WTC11 (cell line): ENCODE results near the gene TIGAR. TPM values are rescaled to one million over a fixed set of nuclear protein-coding genes. Genes with fewer than 3 reads are reported as not detected.

Source experiments
- ATAC-seq: fragments of 200-7000 bp; cut with Tn5 transposase; 2 replicates; pipeline ENCODE4 v1.10.0; 2021; ENCODE audit warnings: mild to moderate bottlenecking, moderate library complexity
- CTCF ChIA-PET: fragments of 300-600 bp; sonication (Branson Sonifier 250); formaldehyde crosslinking; loops from one replicate; lab custom pipeline; 2021; ENCODE audit warnings: antibody characterized with exemption; lab: Charles Lee
- POLR2A ChIA-PET: fragments of 350-600 bp; sonication (Branson Sonifier 250); formaldehyde crosslinking; loops from one replicate; lab custom pipeline; 2021; ENCODE audit warnings: antibody characterized with exemption; lab: Charles Lee
- DNase-seq: peaks from one replicate; pipeline ENCODE4 v3.0.0; 2021; ENCODE audit warnings: low spot score
- H3K27ac Mint-ChIP-seq: 2 replicates; pipeline ENCODE4 v1.8.0; 2021; ENCODE audit warnings: mixed read lengths
- H3K27me3 Mint-ChIP-seq: 2 replicates; pipeline ENCODE4 v1.8.0; 2021; ENCODE audit warnings: low read depth, mild to moderate bottlenecking, moderate library complexity, mixed read lengths
- H3K36me3 Mint-ChIP-seq: 2 replicates; pipeline ENCODE4 v1.8.0; 2021; ENCODE audit warnings: mixed read lengths
- H3K4me1 Mint-ChIP-seq: 2 replicates; pipeline ENCODE4 v1.8.0; 2022; ENCODE audit warnings: mixed read lengths
- H3K4me3 Mint-ChIP-seq: 2 replicates; pipeline ENCODE4 v1.8.0; 2021; ENCODE audit warnings: mild to moderate bottlenecking, moderate library complexity, mixed read lengths
- H3K9me3 Mint-ChIP-seq: 2 replicates; pipeline ENCODE4 v1.8.0; 2021; ENCODE audit warnings: mixed read lengths
- AR ChIP-seq: fragments of 250-450 bp; sonication (Bioruptor Pico); IDR thresholded peaks from 2 replicates; pipeline ENCODE4 v1.9.0; 2021; ENCODE audit warnings: mild to moderate bottlenecking
- ATF3 ChIP-seq: sonication (generic); formaldehyde crosslinking; conservative IDR thresholded peaks from 2 replicates; pipeline ENCODE4 v1.8.1; 2022; ENCODE audit warnings: mild to moderate bottlenecking, missing genetic modification reagents
- CBFB ChIP-seq: sonication (generic); formaldehyde crosslinking; IDR thresholded peaks from 2 replicates; pipeline ENCODE4 v1.8.1; 2022; ENCODE audit warnings: mild to moderate bottlenecking, low read depth, missing genetic modification reagents
- CTCF ChIP-seq: fragments of 200-600 bp; IDR thresholded peaks from 2 replicates; pipeline ENCODE4 v1.8.0; 2022; ENCODE audit warnings: antibody characterized with exemption
- ETV6 ChIP-seq: sonication (generic); formaldehyde crosslinking; IDR thresholded peaks from 2 replicates; pipeline ENCODE4 v1.8.1; 2022; ENCODE audit warnings: mild to moderate bottlenecking, missing genetic modification reagents
- FOXJ3 ChIP-seq: sonication (generic); formaldehyde crosslinking; IDR thresholded peaks from 2 replicates; pipeline ENCODE4 v1.9.0; 2021; ENCODE audit warnings: missing genetic modification reagents, mild to moderate bottlenecking, borderline replicate concordance
- FOXP1 ChIP-seq: sonication (generic); formaldehyde crosslinking; IDR thresholded peaks from 2 replicates; pipeline ENCODE4 v1.8.0; 2022; ENCODE audit warnings: missing genetic modification reagents, mild to moderate bottlenecking, moderate library complexity, borderline replicate concordance
- GABPB1 ChIP-seq: sonication (generic); formaldehyde crosslinking; IDR thresholded peaks from 2 replicates; pipeline ENCODE4 v1.8.1; 2023; ENCODE audit warnings: mild to moderate bottlenecking, missing genetic modification reagents
- NFATC4 ChIP-seq: fragments of 250-450 bp; sonication (Bioruptor Pico); IDR thresholded peaks from 2 replicates; pipeline ENCODE4 v1.9.0; 2021; ENCODE audit warnings: mild to moderate bottlenecking
- NR3C1 ChIP-seq: sonication (generic); formaldehyde crosslinking; conservative IDR thresholded peaks from 2 replicates; pipeline ENCODE4 v1.8.1; 2023; ENCODE audit warnings: low read depth, mild to moderate bottlenecking, missing genetic modification reagents
- OVOL2 ChIP-seq: fragments of 250-450 bp; sonication (Bioruptor Pico); IDR thresholded peaks from 2 replicates; pipeline ENCODE4 v1.9.0; 2021; ENCODE audit warnings: mild to moderate bottlenecking, borderline replicate concordance
- RELA ChIP-seq: sonication (generic); formaldehyde crosslinking; IDR thresholded peaks from 2 replicates; pipeline ENCODE4 v1.8.1; 2022; ENCODE audit warnings: missing genetic modification reagents, mild to moderate bottlenecking, borderline replicate concordance
- SMAD3 ChIP-seq: sonication (generic); formaldehyde crosslinking; IDR thresholded peaks from 2 replicates; pipeline ENCODE4 v1.8.0; 2022; ENCODE audit warnings: missing genetic modification reagents, mild to moderate bottlenecking, borderline replicate concordance
- SMAD4 ChIP-seq: sonication (generic); formaldehyde crosslinking; IDR thresholded peaks from 2 replicates; pipeline ENCODE4 v1.8.0; 2022; ENCODE audit warnings: mild to moderate bottlenecking, missing genetic modification reagents
- TEAD4 ChIP-seq: sonication (generic); formaldehyde crosslinking; IDR thresholded peaks from 2 replicates; pipeline ENCODE4 v1.8.0; 2022; ENCODE audit warnings: mild to moderate bottlenecking, missing genetic modification reagents
- USF2 ChIP-seq: sonication (generic); formaldehyde crosslinking; IDR thresholded peaks from 2 replicates; pipeline ENCODE4 v1.8.1; 2023; ENCODE audit warnings: mild to moderate bottlenecking, missing genetic modification reagents, moderate library complexity
- ZBTB43 ChIP-seq: sonication (generic); formaldehyde crosslinking; IDR thresholded peaks from 2 replicates; pipeline ENCODE4 v1.8.1; 2023; ENCODE audit warnings: mild to moderate bottlenecking, missing genetic modification reagents
- ZNF121 ChIP-seq: sonication (generic); formaldehyde crosslinking; IDR thresholded peaks from 2 replicates; pipeline ENCODE4 v1.8.0; 2023; ENCODE audit warnings: missing genetic modification reagents
- ZNF219 ChIP-seq: sonication (generic); formaldehyde crosslinking; IDR thresholded peaks from 2 replicates; pipeline ENCODE4 v1.8.0; 2023; ENCODE audit warnings: missing genetic modification reagents, mild to moderate bottlenecking, borderline replicate concordance
- ZNF425 ChIP-seq: fragments of 250-450 bp; sonication (Bioruptor Pico); conservative IDR thresholded peaks from 2 replicates; pipeline ENCODE4 v1.9.0; 2021; ENCODE audit warnings: mild to moderate bottlenecking
- ZNF512 ChIP-seq: sonication (generic); formaldehyde crosslinking; IDR thresholded peaks from 2 replicates; pipeline ENCODE4 v1.8.1; 2022; ENCODE audit warnings: missing genetic modification reagents, borderline replicate concordance
- total RNA-seq: library from RNA; stranded (reverse); gene quantifications from 3 replicates; pipeline ENCODE4 v1.2.3, GENCODE V29; 2021

TIGAR gene
- total RNA-seq, 1 experiment from 2014 or later: 26.7 TPM

GRCh38 chr12:4303750-4304149, 17.3 kb upstream of the TIGAR start:
- Mint-ChIP-seq H3K4me3 (no peak overlapping the region), H3K9me3 (no peaks in the 10 kb centered on the region), H3K27ac (peak overlapping the region; percentile 93)
- CTCF ChIA-PET: interaction anchor here (0.8 kb wide), 1 partner anchor 27 kb away, joined by 4 read pairs; no protein-coding TSS in a partner anchor
- TF ChIP-seq ZNF219 (CRISPR knock-in tag) (no peak), GABPB1 (CRISPR knock-in tag) (no peak), ZNF425 (no peak), ZBTB43 (CRISPR knock-in tag) (no peak), RELA (CRISPR knock-in tag) (no peak), ETV6 (CRISPR knock-in tag) (no peak), ZNF512 (no peak), SMAD4 (no peak), USF2 (CRISPR knock-in tag) (no peak), NFATC4 (CRISPR knock-in tag) (no peak), AR (CRISPR knock-in tag) (no peak), SMAD3 (CRISPR knock-in tag) (no peak), CBFB (CRISPR knock-in tag) (no peak)
- TF ChIP-seq, all 79 proteins: peak for 0
- H3K4me1 Mint-ChIP-seq: peaks cover 31% of the 10 kb centered on the region
- DNase-seq (no peak), ATAC-seq (no peak)
- H3K36me3 Mint-ChIP-seq: peaks cover 64% of the 10 kb centered on the region
- POLR2A ChIA-PET: interaction anchor here (1.2 kb wide), 1 partner anchor 14 kb away, joined by 3 read pairs; no protein-coding TSS in a partner anchor
- H3K27me3 Mint-ChIP-seq: no peaks in the 10 kb centered on the region

GRCh38 chr12:4307593-4308333, 13.2 kb upstream of the TIGAR start:
- no peaks in the 10 kb centered on the region for H3K9me3 Mint-ChIP-seq
- peak overlapping the region; percentile 88 for H3K27ac Mint-ChIP-seq
- H3K36me3 Mint-ChIP-seq: peaks cover 27% of the 10 kb centered on the region
- DNase-seq (peak; percentile 86), ATAC-seq (peak; percentile 97)
- H3K4me1 Mint-ChIP-seq: peaks cover 26% of the 10 kb centered on the region
- H3K4me3 Mint-ChIP-seq: peak overlapping the region; percentile 64
- H3K27me3 Mint-ChIP-seq: no peaks in the 10 kb centered on the region
- CTCF ChIA-PET: interaction anchor here (0.6 to 2.9 kb wide), 5 partner anchors 13 to 435 kb away, joined by 3 to 10 read pairs (median 4); partner anchors contain the start of genes PARP11 and TIGAR
- POLR2A ChIA-PET: no interaction called here
- no peak for TF ChIP-seq ETV6 (CRISPR knock-in tag)
- TF ChIP-seq TEAD4 (CRISPR knock-in tag): no peak
- peak; percentile 58 for TF ChIP-seq CTCF
- no peak for TF ChIP-seq SMAD4
- TF ChIP-seq ZNF121 (CRISPR knock-in tag): 0 out of 2 replicates have a peak, but pooled peaks have one; percentile 28
- TF ChIP-seq ATF3 (CRISPR knock-in tag): no peak
- no peak for TF ChIP-seq NR3C1 (CRISPR knock-in tag)
- TF ChIP-seq FOXJ3 (CRISPR knock-in tag): no peak
- no peak for TF ChIP-seq OVOL2 (CRISPR knock-in tag)
- TF ChIP-seq FOXP1 (CRISPR knock-in tag): 0 out of 2 replicates have a peak, but pooled peaks have one; percentile 26
